Medulla oblongata (tissue), 1 donor: ENCODE data around the gene MYBL2.
"Not testable (repeated sequence)": the region's sequence is repeated elsewhere in the genome, so short reads cannot be mapped to it uniquely, and the experiment has no call there.

Experiments used
- DNase-seq: peaks from one replicate; pipeline ENCODE4 v3.0.0-alpha.2; 2015; ENCODE audit errors: extremely low spot score

Gene MYBL2

GRCh38 chr20:43751167-43752050 is 84.5 kb downstream of the MYBL2 start:
- no peak for DNase-seq

- DNase-seq: no peak
These were observed 85.1 kb downstream of the MYBL2 start for GRCh38 chr20:43752051-43752360.

- peak; percentile 40 for DNase-seq
These were observed 85.8 kb downstream of the MYBL2 start for GRCh38 chr20:43752561-43753301.

- DNase-seq: no peak
These were observed 88.5 kb downstream of the MYBL2 start for GRCh38 chr20:43755390-43755789.

GRCh38 chr20:43755851-43756250 is 88.9 kb downstream of the MYBL2 start:
- DNase-seq: no peak

- not testable (repeated sequence) for DNase-seq
These were observed 91.0 kb downstream of the MYBL2 start for GRCh38 chr20:43757888-43758287.

GRCh38 chr20:43761386-43762340 is 94.7 kb downstream of the MYBL2 start:
- no peak for DNase-seq

- no peak for DNase-seq
These were observed 96.0 kb downstream of the MYBL2 start for GRCh38 chr20:43762911-43763310.

- peak; percentile 25 for DNase-seq
These were observed 99.0 kb downstream of the MYBL2 start for GRCh38 chr20:43765916-43766315.
